ENCODE data around the gene BOD1L1. TPM values are rescaled to one million over a fixed set of nuclear protein-coding genes. Genes with fewer than 3 reads are reported as not detected.

Gene BOD1L1
- total RNA-seq, 3 donors from 2014 or later: 29.6 to 46.2 (median 39.3) TPM

DNA sequence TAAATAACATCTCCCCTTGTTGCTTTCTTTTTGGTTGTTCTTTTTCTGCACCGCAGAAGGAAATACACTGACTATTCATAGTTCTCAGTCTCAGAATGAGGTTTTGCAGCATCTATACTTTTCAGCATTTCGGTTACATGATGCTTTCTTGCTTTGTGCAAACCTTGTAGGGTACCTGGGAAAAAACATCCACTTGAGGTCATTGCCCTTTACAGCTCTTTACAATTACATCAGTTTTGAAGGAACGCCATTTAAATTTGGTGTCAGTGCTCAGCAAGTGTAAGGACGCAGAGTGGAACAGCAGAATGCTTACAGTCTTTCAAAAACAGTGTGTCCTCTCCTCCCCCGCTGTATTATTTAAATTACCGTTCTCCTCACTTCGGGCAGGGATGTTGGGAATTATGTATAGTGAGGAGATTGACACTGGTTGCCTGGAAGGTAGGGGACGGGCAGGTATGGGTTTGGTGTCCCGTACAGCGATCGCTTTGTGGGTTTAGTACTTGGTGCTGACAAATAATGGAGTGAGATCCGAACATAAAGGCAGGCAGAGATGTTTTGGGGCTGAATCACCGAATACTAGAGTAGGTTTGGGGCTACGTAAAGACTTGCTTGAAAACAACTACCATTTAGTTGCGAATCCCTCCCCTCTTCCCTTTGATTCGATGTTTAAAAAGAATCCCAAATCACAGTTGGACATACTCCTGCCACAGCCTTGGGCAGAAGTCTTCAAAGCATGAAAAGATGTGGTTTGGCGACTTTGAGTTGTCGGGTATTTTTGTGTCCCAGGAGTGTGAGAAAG, 81.2 kb downstream of the BOD1L1 start:
- intact Hi-C loops (cut with DNase I, micrococcal nuclease): loop anchor here (5.0 kb wide), 2 partner anchors 694 to 819 kb away; no protein-coding TSS in a partner anchor
- H3K4me3 ChIP-seq: no peak overlapping the region
- no peaks in the 10 kb centered on the region for H3K36me3 ChIP-seq (ENCODE audit: low read depth)
- ATAC-seq (no peak), DNase-seq (no peak)
- H3K4me1 ChIP-seq (ENCODE audit: low read depth): peaks cover 27% of the 10 kb centered on the region
- no peak for TF ChIP-seq CTCF (IDR thresholded peaks at IDR 0.05)
- H3K9me3 ChIP-seq: no peaks in the 10 kb centered on the region

DNA sequence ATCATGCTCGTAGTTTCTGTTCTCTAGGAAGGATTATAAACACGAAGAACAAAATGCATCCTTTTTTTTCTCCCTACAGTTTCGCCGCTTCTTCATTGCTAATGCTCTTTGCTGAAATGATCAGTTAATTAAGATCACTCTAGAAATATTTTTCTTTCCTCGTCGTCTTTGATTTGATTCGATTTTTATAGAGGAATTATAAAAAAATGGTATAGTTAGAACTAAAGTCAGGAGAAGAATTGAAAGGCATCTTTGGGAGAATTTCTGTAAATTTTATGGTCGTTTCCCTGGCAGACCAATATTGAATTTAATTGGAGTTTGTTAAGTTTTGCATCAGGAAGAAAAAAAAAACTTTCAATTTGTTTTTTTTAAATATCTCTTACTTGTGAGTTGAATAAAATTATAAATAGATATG, 82.1 kb downstream of the BOD1L1 start:
- Histone ChIP-seq H3K36me3 (ENCODE audit: low read depth) (no peaks in the 10 kb centered on the region), H3K4me1 (ENCODE audit: low read depth) (peaks cover 27% of the 10 kb centered on the region), H3K9me3 (no peaks in the 10 kb centered on the region), H3K4me3 (no peak overlapping the region)
- intact Hi-C loops (cut with DNase I, micrococcal nuclease): loop anchor here (5.0 kb wide), 2 partner anchors 693 to 818 kb away; no protein-coding TSS in a partner anchor
- DNase-seq (no peak), ATAC-seq (no peak)
- no peak for TF ChIP-seq CTCF (IDR thresholded peaks at IDR 0.05)

DNA sequence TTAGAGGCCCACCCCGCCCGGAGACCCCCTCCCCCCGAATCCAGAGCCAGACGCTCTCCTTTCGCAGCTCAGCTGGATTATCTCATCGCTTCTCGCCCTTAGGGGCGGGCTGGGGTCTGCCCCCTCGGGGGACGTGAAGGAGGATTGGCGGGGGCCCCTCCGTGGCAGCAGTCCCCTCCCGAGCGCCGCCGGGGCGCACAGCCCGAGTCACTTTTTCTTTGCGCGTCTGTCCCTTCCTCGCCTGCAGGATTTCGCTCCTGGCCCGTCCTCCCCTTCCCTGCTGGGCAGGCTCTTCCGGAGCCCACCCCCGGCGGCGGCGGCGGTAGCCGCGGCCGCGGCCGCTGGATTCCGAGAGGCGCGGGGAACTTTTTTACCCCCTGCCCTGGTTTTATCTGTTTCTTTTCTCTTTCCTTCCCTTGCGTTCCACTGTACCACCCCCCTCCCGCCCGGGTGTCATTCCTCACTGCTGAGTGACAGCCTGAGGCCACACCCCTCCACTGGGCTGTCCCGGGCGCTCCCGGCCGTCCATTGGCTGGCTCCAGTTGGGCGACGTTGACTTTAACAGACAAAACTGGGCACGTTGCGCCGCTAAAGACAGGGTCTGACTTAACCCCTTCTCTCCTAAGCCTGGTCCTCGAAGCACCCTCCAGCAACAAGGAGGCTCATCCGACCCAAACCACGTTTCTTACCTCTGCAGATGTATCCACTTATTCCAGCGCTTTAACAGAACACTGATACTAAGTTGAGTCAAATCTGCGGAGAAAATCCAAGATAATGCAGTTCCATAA, 82.7 kb downstream of the BOD1L1 start:
- TF ChIP-seq CTCF (IDR thresholded peaks at IDR 0.05): no peak
- peaks cover 30% of the 10 kb centered on the region for H3K4me1 ChIP-seq (ENCODE audit: low read depth)
- H3K36me3 ChIP-seq (ENCODE audit: low read depth): no peaks in the 10 kb centered on the region
- peak; percentile 79 to 82 (median 81) for DNase-seq
- H3K9me3 ChIP-seq: no peaks in the 10 kb centered on the region
- H3K4me3 ChIP-seq: peak overlapping the region; percentile 14
- intact Hi-C loops (cut with DNase I, micrococcal nuclease): loop anchor here (5.0 kb wide), 2 partner anchors 692 to 817 kb away; no protein-coding TSS in a partner anchor
- peak; percentile 81 for ATAC-seq

DNA sequence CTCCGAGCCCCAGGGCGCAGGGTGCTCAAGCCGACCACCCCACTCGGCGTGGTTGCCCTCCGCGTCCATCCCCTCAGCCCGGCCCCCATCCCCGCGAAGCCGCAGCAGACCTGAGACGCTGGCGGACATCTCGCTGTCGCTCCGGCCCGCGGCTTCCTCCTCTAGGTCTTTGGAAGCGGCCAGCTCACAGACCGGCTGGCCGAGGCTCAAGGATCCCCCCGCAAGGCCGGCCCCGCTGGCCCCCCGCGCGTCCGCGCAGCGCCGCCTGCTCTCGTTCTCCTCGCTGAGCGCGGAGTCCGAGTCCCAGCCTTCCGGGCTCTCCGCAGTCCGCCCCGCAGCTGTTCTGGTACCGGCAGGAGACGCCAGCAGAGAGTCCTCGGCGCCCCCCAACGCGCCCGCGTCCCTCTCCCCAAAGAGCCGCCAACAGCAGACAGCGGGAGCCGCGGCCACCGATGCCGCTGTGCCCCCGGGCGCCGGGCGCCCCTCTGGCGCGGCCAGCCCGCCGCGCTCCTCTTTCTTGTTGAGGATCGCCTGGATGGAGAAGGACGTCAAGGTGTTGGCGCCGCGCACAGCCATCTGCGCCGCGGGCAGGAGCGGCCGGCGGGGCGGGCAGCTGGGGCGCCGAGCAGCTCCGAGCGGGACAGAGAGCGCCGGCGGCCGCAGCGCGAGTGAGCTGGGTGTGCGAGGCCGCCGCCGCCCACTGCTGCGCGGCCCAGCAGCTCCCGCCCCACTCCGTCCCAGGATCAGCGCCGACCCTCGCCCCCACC, 83.5 kb downstream of the BOD1L1 start, which contains the start of gene NKX3-2:
NKX3-2 (minus strand) TSS at position 670 of the 767 bp plus-strand sequence; CDS start at position 576, 94 bp downstream.
- H3K9me3 ChIP-seq: no peaks in the 10 kb centered on the region
- peak; percentile 65 for ATAC-seq
- peaks cover 28% of the 10 kb centered on the region for H3K4me1 ChIP-seq (ENCODE audit: low read depth)
- H3K36me3 ChIP-seq (ENCODE audit: low read depth): no peaks in the 10 kb centered on the region
- TF ChIP-seq CTCF (IDR thresholded peaks at IDR 0.05): no peak
- peak within 1 kb of the TSS; percentile 14 for H3K4me3 ChIP-seq
- intact Hi-C loops (cut with DNase I, micrococcal nuclease): no loop called here
- DNase-seq: peak in 1 of 3 donors; percentile 47
